Stimulated activated CD8-positive, alpha-beta memory T cell treated with anti-CD3 and anti-CD28 coated beads, Interleukin-2, amount 100 ng/mL, for 1 hour (primary cell): ENCODE results near the gene ZNF609.
"Not testable (repeated sequence)": the region's sequence is repeated elsewhere in the genome, so short reads cannot be mapped to it uniquely, and the experiment has no call there.

Experiments
- DNase-seq, 2 donors: peaks; one replicate each; pipeline ENCODE4 v3.0.0-alpha.2; 2020; ENCODE audit warnings: low read depth in 2 of 2

ZNF609 gene

DNA sequence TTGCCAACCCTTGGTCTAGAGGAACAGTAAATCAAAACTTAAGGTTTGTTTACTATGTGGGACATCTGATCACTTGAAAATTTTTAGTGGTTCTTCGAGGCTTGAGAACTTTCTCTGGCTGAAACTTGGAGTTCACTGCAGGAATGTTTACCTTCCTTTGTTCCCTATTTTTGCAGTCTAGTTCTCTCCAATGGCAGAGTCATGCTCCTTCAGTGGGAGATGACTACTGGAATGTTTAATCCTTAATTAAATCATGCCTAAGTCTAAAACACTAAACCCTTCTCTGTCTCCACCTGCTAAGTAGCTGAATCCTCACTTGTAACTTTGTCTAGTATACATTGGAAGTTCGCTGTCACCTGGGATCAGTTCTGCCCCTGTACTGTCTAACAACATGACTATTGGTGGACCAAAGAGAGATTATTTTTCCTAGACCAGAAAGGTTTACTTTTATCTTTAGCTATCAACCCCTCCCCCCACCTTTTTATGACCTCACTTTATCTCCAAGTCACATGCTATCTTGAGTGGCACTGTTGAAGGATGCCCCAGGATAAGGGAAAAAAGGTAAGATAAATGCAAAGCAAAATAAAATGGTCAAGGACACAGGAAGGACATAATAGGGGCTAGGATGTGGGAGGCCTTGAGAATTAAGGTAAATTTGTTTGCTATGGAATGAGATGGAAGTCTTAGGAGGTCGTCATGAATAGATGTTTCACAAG is 1.2 kb upstream of the ZNF609 start:
- no peak for DNase-seq

DNA sequence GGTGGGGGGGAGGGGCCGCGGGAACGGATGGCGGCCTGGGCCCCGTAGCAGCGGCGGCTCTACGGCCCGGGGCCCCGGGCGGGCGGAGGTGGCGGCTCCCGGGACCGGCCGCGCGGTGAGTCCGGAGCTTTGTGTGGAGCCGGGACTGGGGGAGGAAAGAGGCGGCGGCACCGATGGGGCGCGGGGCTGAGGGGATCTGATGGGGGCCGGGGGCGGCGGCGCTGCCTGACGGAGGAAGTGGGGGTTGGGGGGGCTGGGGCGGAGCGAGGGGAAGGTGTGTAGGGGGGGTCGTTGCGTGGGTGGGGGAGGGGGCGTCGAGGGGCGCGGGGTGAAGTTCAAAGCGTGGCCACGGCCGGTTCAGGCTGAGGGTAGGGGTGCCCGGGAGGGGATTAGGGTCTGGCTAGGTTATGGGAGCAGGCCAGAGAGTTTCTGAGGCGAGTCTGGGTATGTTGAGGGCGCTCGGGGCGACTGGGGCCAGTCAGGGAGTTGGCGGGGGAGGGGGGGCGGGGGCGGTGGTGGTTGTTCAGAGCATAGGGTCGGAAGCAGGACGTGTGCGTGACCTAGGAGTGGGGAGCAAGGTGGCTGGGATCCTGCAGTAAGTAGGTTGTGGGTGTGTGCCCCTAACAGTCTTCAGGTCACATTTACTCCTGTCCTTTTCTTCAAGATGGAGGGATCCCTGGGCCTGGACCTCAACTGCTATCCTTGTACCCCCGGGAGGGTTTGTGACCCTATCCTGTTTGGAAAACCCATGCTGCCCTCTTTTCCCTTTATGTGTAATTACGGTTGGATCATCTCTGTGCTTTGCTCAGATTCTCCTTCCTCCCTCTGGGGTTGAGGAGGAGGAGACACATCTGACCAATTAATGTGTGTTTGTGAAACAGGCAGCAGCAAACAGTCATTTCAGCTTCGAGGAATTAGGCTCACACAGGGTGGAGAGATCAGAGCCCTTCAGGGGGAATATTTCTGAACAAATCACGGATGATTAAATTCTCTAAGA is 644 bp downstream of the ZNF609 start:
- DNase-seq: no peak

DNA sequence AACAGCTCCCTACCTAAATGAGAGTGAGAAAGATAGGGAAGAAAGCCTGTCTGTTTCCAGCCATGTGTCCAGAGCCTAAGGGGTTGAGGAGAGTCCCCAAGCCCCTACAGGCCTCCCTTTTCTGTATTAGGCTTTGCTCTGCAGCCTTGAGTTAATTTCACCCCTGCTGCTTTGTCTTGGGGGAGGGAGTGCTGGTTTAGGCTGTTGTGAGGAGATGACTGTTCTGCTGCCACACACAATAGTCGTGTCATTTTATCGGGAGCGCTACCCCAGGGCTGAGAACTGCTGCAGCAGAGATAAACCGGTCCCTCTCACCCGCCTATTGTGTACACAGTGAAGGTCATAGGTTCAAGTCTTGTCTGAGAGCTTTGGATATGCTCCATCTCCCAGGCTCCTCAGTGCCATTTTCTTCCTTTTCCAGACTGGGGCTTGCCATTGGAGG is 1.4 kb downstream of the ZNF609 start:
- DNase-seq: no peak

DNA sequence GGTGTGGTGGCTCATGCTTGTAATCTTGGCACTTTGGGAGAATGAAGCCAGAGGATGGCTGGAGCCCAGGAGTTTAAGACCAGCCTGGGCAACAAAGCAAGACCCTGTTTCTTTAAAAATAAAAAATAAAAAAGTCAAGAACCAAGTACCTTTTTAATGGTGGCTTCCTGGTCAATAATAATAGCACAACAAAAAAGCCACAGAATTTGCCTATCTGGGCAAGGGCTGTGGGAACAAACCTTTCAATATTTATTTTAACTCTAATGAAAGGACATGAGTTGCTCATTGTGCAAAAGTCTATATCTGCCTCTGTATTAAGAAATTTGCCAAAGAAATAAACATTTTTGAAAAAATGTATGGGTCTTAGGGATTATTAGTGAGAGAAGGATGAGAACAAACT is 2.1 kb downstream of the ZNF609 start:
- no peak for DNase-seq

DNA sequence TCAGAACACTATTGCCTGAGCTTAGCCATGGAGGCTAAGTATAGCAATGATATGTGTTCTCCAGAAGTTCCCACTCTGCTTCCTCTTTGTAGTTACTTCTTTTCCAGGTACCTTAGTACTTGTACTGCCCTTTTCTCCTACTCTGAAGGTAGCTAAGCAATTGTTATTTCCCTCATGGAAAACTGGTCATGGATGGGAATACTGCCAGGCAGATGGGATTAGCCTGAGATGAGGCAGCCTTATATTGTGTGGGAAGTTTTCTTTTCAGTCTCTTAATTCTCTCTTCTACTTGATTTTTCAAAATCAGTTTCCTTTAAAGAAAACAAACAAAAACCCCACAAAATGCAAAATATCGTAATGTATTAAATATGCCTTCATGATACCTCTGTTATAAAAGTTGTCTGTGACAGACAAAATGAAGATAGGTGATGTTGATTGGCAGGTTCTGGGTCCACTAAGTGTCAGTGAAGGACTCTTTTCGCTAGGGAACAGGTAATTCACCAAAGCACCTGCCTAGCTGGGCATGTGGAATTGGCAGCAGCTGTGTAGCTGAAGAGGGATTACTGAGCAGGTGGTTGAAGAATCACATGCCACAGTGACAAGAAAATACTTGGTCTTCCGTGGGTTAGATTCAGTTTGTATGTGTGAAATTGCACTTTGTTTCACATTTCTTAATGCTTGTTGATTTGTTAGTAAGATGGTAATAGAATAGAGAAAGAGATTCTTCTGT is 4.1 kb downstream of the ZNF609 start:
- DNase-seq: no peak

DNA sequence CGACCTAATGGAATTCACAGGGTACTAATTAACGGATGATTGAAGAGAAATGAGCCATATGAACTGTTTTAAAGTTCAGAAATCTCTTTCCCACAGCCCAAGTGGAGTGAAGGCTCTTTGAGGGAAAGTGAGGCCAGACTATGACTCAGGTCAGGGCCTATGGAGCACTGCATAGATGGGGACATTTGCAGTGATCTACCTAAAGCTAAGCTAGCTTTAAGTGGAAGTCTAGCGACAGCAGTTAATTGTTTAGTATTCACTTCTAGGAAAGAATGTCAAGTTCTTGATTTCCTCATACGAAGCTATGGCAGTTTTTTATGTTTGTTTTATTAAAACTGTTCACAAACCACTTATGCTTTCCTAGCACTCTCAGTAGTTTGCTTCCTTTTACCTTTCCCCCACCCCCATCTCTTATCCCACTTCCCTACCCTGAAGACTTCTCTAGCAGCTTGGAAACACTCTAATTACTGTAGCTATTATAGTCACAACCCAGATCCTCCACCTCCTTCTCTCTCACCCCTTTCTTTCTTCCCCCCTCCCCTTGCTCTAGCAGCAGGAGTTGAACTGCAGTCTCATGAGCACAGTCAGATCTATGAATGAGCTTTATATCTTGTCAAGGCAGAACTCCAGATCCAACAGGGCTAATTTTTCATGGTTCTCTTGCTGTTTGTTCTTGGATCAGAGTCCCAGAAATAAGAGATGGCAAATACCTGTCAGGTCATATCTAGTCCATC is 6.2 kb downstream of the ZNF609 start:
- DNase-seq: no peak

DNA sequence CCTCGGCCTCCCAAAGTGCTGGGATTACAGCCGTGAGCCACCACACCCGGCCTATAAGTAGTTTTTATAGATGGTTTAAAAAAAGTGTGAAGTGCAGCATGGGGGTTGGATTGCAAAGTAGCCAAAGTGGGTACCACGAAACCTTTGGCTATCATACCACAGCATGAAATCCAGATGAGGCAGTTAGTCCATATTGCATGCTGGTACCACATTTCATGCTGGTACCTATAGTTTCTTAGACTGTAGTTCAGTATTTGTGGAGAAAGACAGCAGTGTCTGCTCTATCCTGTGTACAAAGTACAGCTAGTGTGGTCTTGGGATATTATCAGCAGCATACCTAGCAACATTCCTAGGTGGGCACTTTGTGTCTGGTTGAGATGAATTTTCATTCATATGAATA is 11.8 kb downstream of the ZNF609 start:
- DNase-seq: no peak

DNA sequence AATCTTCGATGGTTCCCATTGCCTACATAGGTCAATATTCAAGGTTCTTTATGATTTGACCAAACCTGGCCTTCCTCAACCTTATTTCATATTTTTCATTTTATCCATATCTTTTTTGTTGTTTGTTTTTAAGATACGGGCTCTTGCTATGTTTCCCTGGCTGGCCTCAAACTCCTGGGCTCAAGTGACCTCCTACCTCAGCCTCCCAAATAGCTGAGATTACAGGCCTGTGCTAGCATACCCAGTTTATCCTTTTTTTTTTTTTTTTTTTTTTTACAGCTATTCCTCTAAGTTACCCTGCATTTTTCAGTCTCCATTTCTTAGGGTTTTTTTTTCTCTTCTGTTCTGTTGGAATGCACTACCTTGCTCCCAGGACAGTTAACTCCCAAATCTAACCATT is 14.5 kb downstream of the ZNF609 start:
- DNase-seq: no peak

DNA sequence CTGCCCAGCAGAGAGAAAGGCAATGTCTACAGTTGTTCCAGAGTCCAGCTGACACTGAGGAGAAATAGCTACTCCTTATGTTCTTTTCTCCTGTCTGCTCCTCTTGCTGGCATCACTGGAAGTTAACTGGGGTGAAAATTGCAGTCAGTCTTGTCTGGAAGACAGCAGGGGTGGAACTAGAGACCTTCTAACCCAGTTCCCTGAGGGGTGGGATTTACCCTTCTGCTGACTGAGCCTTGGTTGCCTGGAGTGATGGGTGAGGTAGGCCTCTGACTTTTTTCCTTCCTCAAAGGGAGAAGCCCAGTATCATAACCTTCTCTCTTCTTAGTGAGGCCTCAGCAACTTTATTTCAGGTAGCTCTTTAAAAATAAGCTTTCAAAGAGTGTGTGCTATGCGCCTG is 16.2 kb downstream of the ZNF609 start:
- DNase-seq: no peak

DNA sequence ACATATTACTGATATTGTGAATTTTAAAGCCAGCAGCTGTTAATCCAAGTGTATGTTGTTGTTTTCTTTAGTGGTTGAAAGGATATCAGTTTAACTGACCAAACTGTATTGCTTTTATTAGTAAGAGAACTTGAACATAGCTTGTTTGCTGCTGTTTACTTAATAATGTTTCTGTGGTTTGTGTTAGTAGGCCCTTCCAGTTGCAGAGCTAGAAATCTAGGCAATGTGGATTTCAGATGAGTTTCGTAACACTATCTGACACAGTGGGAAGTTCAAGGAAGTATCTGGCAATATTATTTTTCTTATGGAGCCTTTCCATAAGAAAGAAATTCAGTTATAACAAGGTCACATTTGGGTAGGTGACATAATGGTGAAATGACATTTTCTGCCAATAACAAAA is 18.5 kb downstream of the ZNF609 start:
- DNase-seq: no peak

DNA sequence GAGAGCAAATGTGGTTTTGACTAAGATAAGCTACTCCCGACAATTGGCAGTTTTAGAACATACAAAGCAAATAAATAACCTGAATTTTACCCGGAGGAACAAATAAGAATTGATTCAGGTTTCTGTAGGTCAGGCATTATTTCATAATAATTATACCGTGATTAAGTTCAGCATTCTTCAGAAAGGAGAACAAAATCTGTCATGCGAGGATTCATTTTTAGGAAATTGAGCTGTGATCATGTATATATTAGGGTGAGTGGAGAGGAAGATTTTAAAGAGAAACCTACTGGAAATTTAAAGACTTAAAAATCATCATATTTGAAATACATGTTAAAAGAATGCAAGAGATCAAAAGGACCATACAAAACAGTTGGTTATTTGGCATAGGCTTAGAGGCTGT is 20.5 kb downstream of the ZNF609 start:
- no peak for DNase-seq

DNA sequence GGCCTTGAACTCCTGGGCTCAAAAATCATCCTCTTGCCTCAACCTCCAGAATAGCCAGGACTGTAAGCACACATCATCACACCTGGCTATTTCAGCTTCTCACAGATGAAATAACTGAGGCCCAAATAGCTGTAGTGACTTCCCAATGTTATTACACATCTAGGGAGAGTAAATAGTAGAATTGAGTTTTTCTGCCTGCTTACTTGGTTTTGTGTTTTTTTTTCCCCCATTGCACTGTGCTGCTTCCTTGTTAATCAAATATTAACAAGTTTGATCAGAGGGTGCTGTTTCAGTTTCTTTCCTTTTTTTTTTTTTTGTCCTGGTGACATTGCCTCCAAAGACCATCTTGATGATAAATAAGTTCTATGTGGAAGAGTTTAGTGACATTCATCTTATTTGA is 23.4 kb downstream of the ZNF609 start:
- DNase-seq: no peak

DNA sequence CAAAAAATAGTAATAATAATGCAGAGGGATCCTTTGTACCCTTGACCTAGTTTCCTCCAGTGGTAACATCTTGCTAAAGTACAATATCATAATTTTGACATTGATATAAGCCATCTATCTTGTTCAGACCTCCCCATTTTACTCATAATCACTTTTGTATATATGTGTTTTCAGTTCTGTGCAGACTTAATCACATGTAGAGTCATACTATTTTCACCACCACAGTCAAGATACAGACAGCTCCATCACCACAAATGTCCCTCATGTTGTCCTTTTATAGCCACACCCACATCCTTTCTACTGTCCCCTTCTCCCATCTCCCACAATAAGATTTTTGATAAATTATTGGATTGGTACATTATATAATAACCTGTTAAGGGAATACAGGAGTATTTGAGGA is 25.4 kb downstream of the ZNF609 start:
- DNase-seq: no peak

DNA sequence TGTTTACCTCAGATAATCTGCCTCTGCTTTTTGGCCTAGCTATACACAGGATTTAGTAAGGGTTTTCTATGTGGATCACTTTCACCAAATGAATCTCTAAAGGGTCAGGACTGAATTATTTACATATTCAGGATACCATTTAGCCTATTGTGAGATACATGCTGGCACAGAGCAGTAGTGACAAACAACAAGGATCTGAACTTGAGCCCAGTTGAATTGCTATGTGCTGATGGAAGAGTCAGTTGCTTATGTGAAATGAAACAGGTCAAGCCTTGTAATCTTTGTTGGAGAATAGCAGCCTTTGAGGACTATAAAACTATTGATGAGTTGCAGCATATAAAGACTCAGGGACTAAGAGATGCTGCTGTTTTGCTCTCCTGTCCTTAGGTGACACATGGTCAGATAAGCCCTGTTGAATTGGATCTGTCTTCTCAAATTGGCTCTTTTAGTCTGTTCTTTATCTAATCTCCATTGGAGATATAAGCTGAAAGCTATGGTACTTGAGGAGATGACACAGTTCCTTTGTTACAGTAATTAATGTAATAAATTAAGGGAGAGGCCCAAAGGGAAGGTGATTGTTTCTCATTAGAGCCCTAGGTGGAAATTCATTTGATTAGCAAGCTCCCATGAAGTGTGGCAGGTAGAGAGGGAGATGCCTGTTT is 30.4 kb downstream of the ZNF609 start:
- no peak for DNase-seq

DNA sequence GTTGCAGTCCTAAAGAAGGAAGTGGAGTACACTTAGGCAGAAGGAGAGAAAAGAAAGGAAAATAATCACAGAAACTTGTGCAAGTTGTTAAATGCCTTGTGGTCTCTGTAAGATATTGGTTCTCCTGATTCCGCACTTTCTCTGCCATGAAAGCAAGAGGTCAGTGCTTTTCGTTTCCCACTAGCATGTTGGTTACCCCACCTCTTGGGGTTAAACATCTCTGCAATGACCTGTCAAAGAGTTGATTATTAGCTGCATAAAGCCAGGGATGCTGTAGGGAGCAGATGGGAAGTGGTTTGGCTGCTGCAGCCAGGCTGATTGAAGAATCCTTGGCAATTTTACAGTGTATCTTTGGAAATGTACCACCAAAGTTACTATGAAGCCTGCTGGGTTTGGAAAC is 33.3 kb downstream of the ZNF609 start:
- no peak for DNase-seq

DNA sequence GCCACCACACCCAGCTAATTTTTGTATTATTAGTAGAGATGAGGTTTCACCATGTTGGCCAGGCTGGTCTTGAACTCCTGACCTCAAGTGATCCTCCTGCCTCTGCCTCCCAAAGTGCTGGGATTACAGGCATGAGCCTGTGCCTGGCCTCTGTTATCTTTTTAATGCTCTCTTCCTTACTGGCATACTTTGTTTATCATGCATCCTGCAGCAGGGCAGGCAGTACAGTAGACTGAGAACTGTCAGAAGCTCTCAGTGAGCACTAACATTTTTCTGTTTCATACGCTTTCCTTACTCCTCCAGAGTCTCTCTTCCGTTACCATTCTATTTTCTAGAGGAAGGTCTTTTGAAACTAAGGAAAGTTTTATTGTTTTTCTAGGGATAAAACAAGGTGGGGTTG is 35.6 kb downstream of the ZNF609 start:
- not testable (repeated sequence) for DNase-seq

DNA sequence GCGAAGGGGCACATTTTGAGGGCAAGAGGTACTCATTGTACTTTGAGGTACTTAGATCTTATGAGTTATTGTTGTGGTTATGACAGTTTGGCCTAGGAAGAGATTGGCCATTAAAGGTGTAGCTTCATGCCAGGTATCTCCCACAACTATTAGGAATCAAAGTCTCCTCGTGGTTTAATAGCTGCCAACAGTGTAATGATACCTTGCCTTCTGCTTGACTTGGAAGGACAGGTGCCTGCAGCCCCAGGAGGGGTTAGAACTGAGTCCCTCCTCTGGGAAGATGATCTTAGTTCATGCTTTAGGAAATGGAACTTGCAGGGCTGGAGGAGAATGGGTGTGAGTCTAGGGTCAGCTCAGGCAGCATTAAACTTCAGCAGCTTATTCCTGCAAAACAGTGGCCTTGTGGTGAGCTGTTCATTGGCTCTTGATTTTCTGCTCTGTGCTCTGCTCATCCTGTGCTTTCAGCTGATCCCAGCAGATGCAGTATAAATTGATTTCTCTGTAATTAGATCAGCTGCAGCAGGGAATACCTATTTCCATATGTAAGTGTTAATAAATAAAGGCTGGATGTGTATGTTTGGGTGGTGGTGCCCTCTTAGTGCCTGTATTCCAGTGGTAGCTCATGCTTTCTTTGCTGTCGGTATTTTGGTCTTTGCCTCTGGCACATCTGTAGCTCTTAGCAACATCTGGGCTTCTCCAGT is 40.5 kb downstream of the ZNF609 start:
- DNase-seq: no peak

DNA sequence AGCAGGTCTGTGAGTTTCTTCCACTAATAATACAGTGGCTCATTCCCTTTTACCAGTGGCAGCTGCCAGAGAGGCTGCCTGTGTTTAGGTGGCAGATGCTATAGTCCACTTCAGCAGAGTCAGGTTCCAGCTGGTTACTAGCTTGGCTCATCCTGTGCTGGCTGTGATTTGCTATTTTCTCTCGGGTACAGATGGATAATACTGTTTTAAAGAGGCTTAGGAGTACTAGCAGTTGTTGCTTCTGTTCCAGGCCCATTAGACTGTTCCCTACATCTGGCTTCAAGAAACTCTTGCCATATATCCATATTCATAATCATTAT is 41.0 kb downstream of the ZNF609 start:
- no peak for DNase-seq

DNA sequence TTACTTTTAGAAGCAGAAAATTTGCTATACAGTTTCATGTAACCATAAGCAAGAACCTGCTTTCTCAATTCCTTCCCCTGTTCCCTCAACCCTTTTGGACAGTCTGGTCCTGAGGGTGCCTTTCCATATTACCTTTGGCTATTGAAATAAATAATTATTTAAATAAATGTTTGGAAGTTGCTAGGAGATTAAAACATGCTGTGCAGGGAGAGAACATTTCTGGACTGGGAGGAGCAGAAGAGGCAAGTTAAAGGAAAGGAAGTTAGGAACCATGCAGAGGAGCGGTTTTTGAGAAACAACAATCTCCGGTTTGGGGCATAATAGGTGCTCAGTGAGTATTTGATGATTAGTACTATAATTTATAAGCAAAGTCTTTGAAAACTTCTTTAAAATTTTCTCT is 41.8 kb downstream of the ZNF609 start:
- no peak for DNase-seq

DNA sequence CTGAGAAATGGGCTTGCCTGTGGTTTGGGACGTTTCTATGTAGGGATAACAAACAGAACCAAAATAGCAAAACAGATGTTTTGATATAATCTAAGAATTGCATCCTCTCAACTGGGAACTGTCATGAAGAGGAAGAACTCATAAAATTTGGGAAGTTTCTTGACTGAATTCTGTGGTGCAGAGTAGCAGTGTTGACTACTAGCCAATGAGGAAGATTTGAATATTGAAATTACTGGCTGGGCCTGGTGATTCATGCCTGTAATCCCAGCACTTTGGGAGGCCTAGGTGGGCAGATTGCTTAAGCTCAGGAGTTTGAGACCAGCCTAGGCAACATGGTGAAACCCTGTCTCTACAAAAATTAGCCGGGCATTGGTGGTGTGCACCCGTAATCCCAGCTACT is 42.2 kb downstream of the ZNF609 start:
- DNase-seq: no peak

DNA sequence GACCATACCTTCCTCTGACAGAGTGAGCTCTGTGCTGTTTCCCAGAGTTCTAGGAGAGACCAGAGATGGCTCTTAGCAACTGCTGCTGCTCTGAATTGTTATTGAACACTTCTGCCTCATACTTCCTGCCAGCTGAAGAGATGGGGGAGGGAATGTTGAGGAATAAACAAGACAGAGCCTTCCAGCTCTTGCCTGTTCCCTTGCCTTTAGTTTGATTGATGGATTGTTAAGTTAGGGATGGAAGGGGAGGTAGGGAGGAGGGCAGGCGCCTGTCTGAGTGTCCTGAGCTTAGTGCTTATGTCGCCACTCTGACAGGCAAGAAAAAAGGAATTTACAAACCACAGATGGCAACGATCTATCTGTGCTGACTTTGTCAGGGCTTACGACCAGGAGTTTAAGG is 42.8 kb downstream of the ZNF609 start:
- no peak for DNase-seq
